ENCODE measurements around the gene GPATCH11. TPM values are rescaled to one million over a fixed set of nuclear protein-coding genes. Genes with fewer than 3 reads are reported as not detected.

Gene GPATCH11
- total RNA-seq (1 to 10 TPM; 3.9 to 6.1 (median 5.7) TPM), polyA plus RNA-seq (1 to 10 TPM; 2.6 to 4.0 TPM)
- long read RNA-seq, donor 1, transcript GPATCH11-202 (9 exons, 3,906 nt) = major isoform, 6 of 9 reads
- long read RNA-seq, donor 1, partial matches to known transcripts = 2 of 9 reads
- long read RNA-seq, donor 1, other reads (novel, unspliced or antisense) = 1 of 9 reads
- long read RNA-seq, donor 2, transcript GPATCH11-202 (9 exons, 3,906 nt) = major isoform, 11 of 15 reads
- long read RNA-seq, donor 2, partial matches to known transcripts = 2 of 15 reads
- long read RNA-seq, donor 2, other reads (novel, unspliced or antisense) = 1 of 15 reads
- long read RNA-seq, donor 3, transcript GPATCH11-202 (9 exons, 3,906 nt) = major isoform, 6 of 9 reads
- long read RNA-seq, donor 3, partial matches to known transcripts = 1 of 9 reads
- long read RNA-seq, donor 3, other reads (novel, unspliced or antisense) = 2 of 9 reads

DNA sequence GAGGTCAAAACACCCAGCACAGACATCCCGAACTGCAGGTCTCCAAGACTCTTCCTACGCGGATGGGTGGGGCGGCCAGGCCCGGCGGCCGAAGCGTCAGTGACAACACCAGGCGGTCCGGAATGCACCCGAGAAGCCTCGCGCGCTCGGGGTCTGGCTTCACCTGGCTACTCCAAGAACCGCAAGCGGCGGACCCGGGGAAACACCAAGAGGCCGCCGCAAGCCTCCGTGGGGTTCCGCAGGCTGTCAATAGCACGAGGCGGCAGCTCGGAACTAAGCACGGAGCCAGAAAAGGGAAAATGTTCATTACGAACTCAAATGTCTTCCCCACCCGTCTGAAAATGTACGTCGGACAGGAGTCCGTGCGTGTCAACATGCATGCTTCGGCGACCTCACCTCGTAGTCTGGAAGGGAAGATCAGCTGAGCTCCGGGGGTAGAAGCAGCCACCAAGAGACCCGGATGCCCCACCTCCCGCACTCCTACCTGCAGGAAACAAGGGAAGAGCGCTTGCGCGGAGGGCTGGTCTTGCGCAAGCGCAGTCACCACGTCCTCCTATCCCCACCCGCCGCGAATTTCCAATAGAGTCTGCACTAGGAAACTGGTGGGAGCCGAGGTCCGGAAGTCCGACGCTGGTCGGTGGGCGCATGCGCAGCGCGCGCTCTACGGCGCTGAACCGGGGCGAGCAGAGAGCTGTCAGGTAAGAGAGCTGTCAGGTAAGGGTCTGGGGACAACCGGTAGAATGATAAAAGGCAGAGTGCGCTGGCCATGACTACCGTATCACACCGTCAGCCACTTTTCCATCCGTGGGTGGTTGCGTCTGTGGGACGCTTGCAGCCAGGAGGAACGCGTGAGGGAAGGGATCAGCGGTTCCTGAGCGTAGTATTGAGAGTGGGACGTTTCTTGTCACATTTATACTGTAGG, at the start of gene GPATCH11, which contains the start of gene HEATR5B:
TSS of gene GPATCH11 (plus strand) at position 646 of the 922 bp plus-strand sequence. CDS start 3,864 bp downstream, outside the sequence.
TSS of gene HEATR5B (minus strand) at position 500 of the 922 bp plus-strand sequence. CDS start 958 bp downstream, outside the sequence.
- 0% methylated on average over 74 of the region's 74 CpGs for WGBS, 2 donors
- H3K4me1 ChIP-seq = peaks cover 4 to 57% (median 46%) of the 10 kb centered on the region in 9 donors
- H3K27me3 ChIP-seq = no peaks in the 10 kb centered on the region
- H3K9me3 ChIP-seq = no peaks in the 10 kb centered on the region
- H3K27ac ChIP-seq = peak within 1 kb of the TSS; percentile 40 to 89 (median 85)
- peak within 1 kb of the TSS; percentile 59 to 92 (median 80) for H3K4me3 ChIP-seq
- peaks cover 0 to 54% (median 14%) of the 10 kb centered on the region in 9 donors for H3K36me3 ChIP-seq
- intact Hi-C loops (cut with DNase I) = no loop called here
- peak; percentile 98 to 100 (median 99) for ATAC-seq
- TF ChIP-seq, protein P1, sequence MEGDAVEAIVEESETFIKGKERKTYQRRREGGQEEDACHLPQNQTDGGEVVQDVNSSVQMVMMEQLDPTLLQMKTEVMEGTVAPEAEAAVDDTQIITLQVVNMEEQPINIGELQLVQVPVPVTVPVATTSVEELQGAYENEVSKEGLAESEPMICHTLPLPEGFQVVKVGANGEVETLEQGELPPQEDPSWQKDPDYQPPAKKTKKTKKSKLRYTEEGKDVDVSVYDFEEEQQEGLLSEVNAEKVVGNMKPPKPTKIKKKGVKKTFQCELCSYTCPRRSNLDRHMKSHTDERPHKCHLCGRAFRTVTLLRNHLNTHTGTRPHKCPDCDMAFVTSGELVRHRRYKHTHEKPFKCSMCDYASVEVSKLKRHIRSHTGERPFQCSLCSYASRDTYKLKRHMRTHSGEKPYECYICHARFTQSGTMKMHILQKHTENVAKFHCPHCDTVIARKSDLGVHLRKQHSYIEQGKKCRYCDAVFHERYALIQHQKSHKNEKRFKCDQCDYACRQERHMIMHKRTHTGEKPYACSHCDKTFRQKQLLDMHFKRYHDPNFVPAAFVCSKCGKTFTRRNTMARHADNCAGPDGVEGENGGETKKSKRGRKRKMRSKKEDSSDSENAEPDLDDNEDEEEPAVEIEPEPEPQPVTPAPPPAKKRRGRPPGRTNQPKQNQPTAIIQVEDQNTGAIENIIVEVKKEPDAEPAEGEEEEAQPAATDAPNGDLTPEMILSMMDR (IDR thresholded peaks at IDR 0.05) = no peak
- DNase-seq = peak; percentile 93 to 95

DNA sequence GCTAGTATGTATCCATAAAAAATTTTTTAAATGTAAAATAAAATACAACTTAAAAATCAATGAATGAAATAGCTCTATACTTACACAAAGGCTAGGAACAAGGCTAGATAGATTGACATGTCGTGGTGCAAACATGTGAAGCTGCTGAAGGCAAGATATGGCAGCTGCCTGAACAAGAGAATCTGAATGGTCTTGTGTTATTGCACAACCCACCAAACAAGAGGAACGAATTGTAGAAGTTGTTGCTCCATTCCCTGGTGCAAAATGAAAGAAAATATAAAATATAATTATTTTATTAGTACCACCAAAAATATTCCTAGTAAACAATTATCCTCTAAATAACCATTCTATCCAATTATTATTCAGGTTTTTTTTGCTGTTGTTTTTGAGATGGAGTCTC, 46.5 kb upstream of the GPATCH11 start:
- no peaks in the 10 kb centered on the region for H3K27me3 ChIP-seq
- no peak overlapping the region for H3K27ac ChIP-seq
- ATAC-seq (no peak), DNase-seq (no peak)
- peaks cover 0 to 94% (median 21%) of the 10 kb centered on the region in 9 donors for H3K36me3 ChIP-seq
- intact Hi-C loops (cut with DNase I) = no loop called here
- 69 to 76% methylated on average over 2 of the region's 2 CpGs for WGBS, 2 donors
- H3K4me3 ChIP-seq = no peak overlapping the region
- no peaks in the 10 kb centered on the region for H3K9me3 ChIP-seq
- no peaks in the 10 kb centered on the region for H3K4me1 ChIP-seq
- TF ChIP-seq, protein P1 (IDR thresholded peaks at IDR 0.05) = no peak

DNA sequence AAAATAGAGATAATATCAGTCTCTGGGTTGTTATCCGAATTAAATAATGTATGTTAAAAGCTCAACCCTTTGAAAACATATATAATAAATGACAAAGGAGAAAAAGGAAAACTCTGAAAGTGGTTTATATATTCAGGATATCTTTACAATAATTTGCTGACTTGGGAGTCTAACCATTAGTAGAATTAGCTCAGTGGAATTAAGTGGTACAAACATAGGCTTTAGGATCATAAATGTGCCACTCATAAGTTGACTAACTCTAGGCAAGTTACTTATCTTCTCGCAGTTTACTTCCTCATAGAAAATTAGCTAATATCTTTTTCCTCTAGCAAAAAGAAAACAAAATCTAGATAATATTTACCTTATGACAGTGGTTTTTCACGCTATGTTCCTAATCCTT, 44.7 kb upstream of the GPATCH11 start:
- ATAC-seq = no peak
- H3K36me3 ChIP-seq = peaks cover 0 to 97% (median 21%) of the 10 kb centered on the region in 9 donors

More for the DNA sequence above, 44.7 kb upstream of the GPATCH11 start:
- Histone ChIP-seq H3K9me3 (no peaks in the 10 kb centered on the region), H3K4me1 (no peaks in the 10 kb centered on the region), H3K27me3 (no peaks in the 10 kb centered on the region), H3K4me3 (no peak overlapping the region), H3K27ac (no peak overlapping the region)
- WGBS, 2 donors = 95 to 98% methylated on average over 3 of the region's 3 CpGs
- intact Hi-C loops (cut with DNase I) = no loop called here
- TF ChIP-seq, protein P1 (IDR thresholded peaks at IDR 0.05) = no peak
- no peak for DNase-seq
